Measurements from ENCODE around the gene ITGA6.

DNA sequence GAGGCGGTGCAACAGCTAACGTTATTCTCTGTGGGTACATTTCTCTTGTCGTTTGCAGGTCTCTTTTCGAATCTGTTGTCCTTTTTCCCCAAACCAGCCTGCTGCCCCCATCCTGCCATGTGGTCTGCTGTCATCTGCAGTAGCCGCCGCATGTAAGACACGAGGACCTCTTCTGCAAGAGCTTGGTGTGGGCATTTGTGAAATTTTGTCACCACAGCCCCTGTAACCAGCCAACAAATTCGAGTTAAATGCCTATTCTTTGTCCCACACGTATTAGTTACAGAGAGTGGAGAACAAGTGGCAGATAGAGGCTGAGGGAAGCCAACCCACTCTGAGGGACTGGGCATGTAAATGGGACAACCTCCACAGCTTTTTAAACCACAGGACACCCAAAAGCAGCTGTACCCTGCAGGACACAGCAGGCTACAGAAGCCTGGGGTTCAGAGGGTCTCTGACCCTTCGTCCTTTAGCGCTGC lies 35.0 kb downstream of the ITGA6 start:
- TF ChIP-seq PPARA (CRISPR knock-in tag; IDR thresholded peaks at IDR 0.05; ENCODE audit: borderline replicate concordance) (no peak), RARB (CRISPR knock-in tag; IDR thresholded peaks at IDR 0.05) (no peak), OSR1 (CRISPR knock-in tag; IDR thresholded peaks at IDR 0.05) (no peak)
